Measurements from ENCODE around the gene TOR4A. TPM values are rescaled to one million over a fixed set of nuclear protein-coding genes. Genes with fewer than 3 reads are reported as not detected.

TOR4A gene
- total RNA-seq, 2 experiments from 2014 or later: 11.7 to 22.3 TPM

DNA sequence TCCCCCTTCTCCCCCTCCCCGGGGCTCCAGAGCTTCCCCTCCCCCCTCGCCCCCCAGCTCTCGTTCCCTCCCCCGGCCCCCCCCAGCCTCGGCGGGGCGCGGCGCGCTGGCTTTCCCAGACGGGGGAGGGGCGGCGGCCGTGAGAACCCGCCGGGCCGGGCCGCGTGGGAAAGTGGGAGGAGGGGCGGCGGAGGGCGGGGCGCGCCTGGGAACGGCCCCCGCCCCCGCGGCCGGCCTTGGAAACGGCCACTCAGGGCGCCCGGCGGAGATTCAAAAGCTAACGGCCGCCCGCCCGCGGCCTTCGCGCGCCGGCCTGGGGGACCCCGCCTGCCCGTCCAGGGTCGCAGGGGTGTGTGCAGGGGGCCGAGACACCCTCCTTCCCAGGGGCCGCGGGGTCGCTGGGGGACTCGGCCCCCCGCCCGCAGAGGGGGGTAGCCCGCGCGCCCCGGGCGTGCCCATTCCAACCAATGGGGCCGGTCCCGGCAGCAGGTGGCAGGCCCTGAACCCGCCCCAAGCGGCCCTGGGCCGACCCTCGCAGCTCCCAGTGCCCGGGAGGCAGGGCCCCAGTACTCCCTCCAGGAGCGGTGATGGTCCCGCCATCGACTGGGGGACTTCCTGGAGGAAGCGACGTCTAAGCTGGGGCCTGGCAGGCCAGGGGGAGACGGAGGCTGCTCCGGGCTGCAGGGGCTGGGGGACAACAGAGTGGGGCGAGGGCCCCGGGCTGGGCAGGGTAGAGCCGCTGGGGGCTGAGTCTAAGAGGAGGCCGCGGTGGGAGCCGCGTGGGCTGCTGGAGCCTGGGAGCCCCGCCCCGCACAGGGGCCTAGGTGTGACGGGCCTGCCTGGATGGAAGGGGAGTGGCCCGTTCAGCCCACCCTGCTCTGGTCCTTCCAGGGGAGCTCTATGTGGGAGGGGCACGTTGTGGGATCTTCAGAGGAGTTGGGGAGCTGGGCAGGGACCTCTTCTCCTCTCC lies 38.8 kb downstream of the TOR4A start:
- DNase-seq (ENCODE audit: low spot score): peak; percentile 41
- intact Hi-C loops (cut with micrococcal nuclease; ENCODE audit: unreplicated experiment): no loop called here
- H3K27ac ChIP-seq (ENCODE audit: low read depth, low read length, poor library complexity, severe bottlenecking): no peak overlapping the region
- H3K4me2 ChIP-seq (ENCODE audit: low read length): peak overlapping the region; percentile 54
- H2AFZ ChIP-seq (ENCODE audit: low read length): peak overlapping the region; percentile 81
- ChIA-PET POLR2A (no interaction called here), CTCF (ENCODE audit: unreplicated experiment) (no interaction called here)
- H4K20me1 ChIP-seq (ENCODE audit: insufficient read depth, low read length): no peaks in the 10 kb centered on the region
- TF ChIP-seq, protein P1, sequence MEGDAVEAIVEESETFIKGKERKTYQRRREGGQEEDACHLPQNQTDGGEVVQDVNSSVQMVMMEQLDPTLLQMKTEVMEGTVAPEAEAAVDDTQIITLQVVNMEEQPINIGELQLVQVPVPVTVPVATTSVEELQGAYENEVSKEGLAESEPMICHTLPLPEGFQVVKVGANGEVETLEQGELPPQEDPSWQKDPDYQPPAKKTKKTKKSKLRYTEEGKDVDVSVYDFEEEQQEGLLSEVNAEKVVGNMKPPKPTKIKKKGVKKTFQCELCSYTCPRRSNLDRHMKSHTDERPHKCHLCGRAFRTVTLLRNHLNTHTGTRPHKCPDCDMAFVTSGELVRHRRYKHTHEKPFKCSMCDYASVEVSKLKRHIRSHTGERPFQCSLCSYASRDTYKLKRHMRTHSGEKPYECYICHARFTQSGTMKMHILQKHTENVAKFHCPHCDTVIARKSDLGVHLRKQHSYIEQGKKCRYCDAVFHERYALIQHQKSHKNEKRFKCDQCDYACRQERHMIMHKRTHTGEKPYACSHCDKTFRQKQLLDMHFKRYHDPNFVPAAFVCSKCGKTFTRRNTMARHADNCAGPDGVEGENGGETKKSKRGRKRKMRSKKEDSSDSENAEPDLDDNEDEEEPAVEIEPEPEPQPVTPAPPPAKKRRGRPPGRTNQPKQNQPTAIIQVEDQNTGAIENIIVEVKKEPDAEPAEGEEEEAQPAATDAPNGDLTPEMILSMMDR (conservative IDR thresholded peaks at IDR 0.05; ENCODE audit: low read length): no peak
- TF ChIP-seq EZH2phosphoT487 (IDR thresholded peaks at IDR 0.05; ENCODE audit: borderline replicate concordance, low read depth, low read length): no peak
- H3K9me2 ChIP-seq (ENCODE audit: insufficient read depth, low read length): no peaks in the 10 kb centered on the region
- no peaks in the 10 kb centered on the region for H3K79me2 ChIP-seq (ENCODE audit: insufficient read depth, low read depth, low read length)
- no peaks in the 10 kb centered on the region for H3K36me3 ChIP-seq (ENCODE audit: insufficient read depth, low read length)
- H3K4me1 ChIP-seq (ENCODE audit: insufficient read depth, low read length, poor library complexity, severe bottlenecking): peaks cover 41% of the 10 kb centered on the region
- no TSS peak for BruUV-seq (replicated peaks)
- H3K4me3 ChIP-seq (ENCODE audit: low read depth, low read length, poor library complexity, severe bottlenecking): peak overlapping the region; percentile 51
- no peaks in the 10 kb centered on the region for H3K9me3 ChIP-seq (ENCODE audit: low read length)

DNA sequence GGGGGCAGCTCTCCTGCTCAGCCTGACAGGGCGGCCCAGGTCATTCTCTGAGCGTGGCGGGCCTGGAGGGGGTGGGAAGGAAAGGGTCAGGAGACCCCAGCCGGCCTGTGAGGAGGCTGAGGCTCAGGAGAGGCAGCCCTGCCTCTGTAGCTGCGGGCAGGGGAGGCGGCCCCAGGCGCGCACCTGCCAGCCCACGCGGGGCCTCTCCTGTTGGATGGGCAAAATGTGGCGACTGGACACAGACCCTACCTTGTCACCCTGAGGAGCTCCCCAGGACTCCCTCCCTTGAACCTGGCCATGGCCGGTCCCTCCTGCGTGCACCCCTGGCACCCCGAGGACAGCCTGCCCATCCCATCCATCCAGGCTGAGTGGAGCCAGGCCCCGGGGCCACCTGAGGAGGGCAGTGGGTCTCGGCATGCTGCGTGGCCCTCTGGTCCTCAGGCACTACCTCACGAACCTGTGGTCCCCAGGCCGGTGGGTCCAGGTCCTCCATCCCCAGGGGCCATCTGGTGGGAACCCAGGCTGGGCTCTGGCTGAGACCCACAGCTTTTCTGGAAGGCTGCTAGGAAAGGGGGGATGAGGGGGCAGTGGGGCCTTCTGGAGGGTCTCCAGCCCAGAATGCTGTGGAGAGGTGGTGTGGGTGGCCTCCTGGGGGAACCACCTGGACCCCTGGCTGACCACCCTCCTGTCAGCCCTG lies 39.6 kb downstream of the TOR4A start:
- intact Hi-C loops (cut with micrococcal nuclease; ENCODE audit: unreplicated experiment): no loop called here
- Histone ChIP-seq H3K27ac (ENCODE audit: low read depth, low read length, poor library complexity, severe bottlenecking) (no peak overlapping the region), H3K36me3 (ENCODE audit: insufficient read depth, low read length) (no peaks in the 10 kb centered on the region), H2AFZ (ENCODE audit: low read length) (no peak overlapping the region), H3K9me2 (ENCODE audit: insufficient read depth, low read length) (no peaks in the 10 kb centered on the region), H3K79me2 (ENCODE audit: insufficient read depth, low read depth, low read length) (no peaks in the 10 kb centered on the region), H3K4me1 (ENCODE audit: insufficient read depth, low read length, poor library complexity, severe bottlenecking) (peaks cover 41% of the 10 kb centered on the region), H3K9me3 (ENCODE audit: low read length) (no peaks in the 10 kb centered on the region), H3K4me3 (ENCODE audit: low read depth, low read length, poor library complexity, severe bottlenecking) (no peak overlapping the region), H3K4me2 (ENCODE audit: low read length) (no peak overlapping the region), H4K20me1 (ENCODE audit: insufficient read depth, low read length) (no peaks in the 10 kb centered on the region)
- POLR2A ChIA-PET: no interaction called here
- TF ChIP-seq, protein P1 (conservative IDR thresholded peaks at IDR 0.05; ENCODE audit: low read length): no peak
- TF ChIP-seq EZH2phosphoT487 (IDR thresholded peaks at IDR 0.05; ENCODE audit: borderline replicate concordance, low read depth, low read length): no peak
- DNase-seq (ENCODE audit: low spot score): no peak
- BruUV-seq (replicated peaks): no TSS peak
- CTCF ChIA-PET (ENCODE audit: unreplicated experiment): no interaction called here
